WI38 (cell line): ENCODE data around the gene PRCP.
"Not testable (repeated sequence)": the region's sequence is repeated elsewhere in the genome, so short reads cannot be mapped to it uniquely, and the experiment has no call there.

Experiments used
- H3K4me3 ChIP-seq: 2 replicates; pipeline ENCODE4 v1.5.1; 2011; ENCODE audit warnings: low read depth, mild to moderate bottlenecking, control low read depth, low read length
- TF ChIP-seq, protein P1 (sequence below): IDR thresholded peaks from 2 replicates; pipeline ENCODE4 v1.5.1; 2012; ENCODE audit warnings: low read depth, mild to moderate bottlenecking, control low read depth, low read length

The PRCP gene

DNA sequence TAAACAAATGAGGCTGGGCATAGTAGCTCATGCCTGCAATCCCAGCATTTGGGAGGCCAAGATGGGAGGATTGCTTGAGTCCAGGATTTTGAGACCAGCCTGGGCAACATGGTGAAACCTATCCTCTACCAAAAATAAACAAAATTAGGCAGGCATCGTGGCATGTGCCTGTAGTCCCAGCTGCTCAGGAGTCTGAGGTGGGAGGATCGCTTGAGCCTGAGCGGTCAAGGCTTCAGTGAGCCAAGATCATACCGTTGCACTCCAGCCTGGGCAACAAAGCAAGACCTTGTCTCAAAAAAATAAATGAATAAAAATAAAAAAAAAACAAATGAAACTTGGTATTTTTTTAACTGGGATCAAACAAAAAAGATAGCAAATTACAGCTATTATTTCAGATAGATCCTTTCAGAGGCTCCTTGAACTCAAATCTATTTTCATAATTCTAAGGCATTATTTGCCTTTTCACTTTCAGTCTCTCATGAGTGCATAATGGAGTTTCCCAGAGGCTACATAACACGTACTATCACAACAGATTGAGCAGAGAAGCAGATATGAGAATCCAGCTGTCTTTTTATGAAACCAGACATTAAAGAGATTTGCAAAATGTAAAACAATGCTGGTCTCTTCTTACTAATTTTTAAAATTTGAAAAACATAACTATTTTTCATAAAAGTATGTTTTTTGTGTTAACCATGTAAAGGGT lies 24.4 kb upstream of the PRCP start:
- H3K4me3 ChIP-seq: no peak overlapping the region
- TF ChIP-seq, protein P1, sequence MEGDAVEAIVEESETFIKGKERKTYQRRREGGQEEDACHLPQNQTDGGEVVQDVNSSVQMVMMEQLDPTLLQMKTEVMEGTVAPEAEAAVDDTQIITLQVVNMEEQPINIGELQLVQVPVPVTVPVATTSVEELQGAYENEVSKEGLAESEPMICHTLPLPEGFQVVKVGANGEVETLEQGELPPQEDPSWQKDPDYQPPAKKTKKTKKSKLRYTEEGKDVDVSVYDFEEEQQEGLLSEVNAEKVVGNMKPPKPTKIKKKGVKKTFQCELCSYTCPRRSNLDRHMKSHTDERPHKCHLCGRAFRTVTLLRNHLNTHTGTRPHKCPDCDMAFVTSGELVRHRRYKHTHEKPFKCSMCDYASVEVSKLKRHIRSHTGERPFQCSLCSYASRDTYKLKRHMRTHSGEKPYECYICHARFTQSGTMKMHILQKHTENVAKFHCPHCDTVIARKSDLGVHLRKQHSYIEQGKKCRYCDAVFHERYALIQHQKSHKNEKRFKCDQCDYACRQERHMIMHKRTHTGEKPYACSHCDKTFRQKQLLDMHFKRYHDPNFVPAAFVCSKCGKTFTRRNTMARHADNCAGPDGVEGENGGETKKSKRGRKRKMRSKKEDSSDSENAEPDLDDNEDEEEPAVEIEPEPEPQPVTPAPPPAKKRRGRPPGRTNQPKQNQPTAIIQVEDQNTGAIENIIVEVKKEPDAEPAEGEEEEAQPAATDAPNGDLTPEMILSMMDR: no peak

DNA sequence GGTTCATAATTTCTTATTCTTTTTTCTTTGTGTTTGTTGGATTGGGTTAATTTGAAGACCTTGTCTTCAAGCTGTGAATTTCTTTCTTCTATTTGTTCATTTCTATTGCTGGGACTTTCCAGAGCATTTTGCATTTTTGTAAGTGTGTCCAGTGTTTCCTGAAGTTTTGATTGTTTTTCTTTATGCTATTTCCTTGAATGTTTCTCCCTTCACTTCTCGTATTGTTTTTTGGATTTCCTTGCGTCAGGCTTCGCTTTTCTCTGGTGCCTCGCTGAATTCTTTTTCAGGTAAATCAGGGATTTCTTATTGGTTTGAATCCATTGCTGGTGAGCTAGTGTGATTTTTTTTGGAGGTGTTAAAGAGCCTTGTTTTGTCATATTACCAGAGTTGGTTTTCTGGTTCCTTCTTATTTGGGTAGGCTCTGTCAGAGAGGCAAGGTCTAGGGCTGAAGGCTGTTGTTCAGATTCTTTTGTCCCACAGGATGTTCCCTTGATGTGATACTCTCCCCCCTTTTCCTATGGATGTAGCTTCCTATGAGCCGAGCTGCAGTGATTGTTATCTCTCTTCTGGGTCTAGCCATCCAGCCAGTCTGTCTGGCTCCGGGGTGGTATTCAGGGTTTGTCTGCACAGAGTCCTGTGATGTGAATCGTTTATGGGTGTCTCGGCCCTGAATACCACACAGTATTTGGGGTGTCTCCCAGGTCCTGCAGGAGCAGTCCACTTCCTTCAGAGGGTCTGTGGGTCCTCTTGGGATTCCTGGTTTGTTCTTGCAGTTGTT lies 22.4 kb upstream of the PRCP start:
- not testable (repeated sequence) for H3K4me3 ChIP-seq

DNA sequence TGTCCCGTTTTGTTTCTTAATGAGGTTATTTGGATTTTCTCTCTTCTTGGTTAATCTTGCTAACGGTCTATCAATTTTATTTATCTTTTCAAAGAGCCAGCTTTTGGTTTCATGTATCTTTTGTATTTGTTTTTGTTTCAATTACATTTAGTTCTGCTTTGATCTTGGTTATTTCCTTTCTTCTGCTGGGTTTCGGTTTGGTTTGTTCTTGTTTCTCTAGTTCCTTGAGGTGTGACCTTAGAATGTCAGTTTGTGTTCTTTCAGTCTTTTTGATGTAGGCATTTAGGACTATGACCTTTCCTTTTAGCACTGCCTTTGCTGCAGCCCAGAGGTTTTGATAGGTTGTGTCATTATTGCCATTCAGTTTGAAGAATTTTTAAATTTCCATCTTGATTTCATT lies 20.0 kb upstream of the PRCP start:
- not testable (repeated sequence) for H3K4me3 ChIP-seq

DNA sequence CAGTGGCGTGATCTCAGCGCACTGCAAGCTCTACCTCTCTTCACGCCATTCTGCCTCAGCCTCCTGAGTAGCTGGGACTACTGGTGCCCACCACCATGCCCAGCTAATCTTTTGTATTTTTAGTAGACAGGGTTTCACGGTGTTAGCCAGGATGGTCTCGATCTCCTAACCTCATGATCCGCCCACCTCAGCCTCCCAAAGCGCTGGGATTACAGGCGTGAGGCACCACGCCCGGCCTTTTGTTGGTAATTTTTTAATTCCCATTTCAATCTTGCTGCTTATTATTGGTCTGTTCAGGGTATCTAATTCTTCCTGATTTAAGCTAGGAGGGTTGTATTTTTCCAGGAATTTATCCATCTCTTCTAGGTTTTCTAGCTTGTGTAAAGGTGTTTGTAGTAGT lies 19.6 kb upstream of the PRCP start:
- H3K4me3 ChIP-seq: not testable (repeated sequence)

DNA sequence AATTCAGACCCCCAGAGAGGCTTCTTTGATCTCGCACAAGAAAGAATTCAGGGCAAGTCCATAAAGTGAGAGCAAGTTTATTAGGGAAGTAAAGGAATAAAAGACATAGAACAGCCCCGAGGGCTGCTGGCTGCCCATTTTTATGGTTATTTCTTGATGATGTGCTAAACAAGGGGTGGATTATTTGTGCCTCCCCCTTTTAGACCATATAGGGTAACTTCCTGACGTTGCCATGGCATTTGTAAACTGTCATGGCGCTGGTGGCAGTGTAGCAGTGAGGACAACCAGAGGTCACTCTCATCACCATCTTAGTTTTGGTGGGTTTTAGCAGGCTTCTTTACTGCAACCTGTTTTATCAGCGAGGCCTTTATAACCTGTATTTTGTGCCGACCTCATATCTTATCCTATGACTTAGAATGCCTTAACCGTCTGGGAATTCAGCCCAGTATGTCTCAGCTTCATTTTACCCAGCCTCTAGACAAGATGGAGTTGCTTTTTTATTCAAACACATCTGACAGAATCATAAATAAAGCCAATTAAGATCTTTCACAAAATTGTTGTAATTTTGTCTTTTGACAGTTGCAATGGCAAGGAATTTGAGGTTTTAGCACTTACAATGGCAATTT lies 8.9 kb upstream of the PRCP start:
- no peak overlapping the region for H3K4me3 ChIP-seq
- TF ChIP-seq, protein P1: no peak

DNA sequence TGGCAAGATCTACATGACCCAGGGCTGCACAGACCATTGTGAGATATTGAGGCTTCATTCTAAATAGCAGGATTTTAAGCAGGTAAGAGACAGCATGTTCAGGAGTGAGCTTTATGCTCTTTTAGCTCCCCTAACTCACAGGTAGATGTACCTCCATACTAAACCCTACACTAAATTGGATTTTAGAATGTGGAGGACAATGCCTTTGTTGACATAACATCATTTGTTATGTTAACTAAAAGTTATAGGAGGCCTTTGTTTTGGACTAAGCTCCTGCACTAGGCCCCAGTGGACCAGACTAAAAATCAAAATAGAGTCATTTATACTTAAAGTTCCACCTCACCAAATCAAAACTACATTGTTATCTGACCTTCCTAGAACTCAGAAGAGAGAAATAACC lies 8.1 kb upstream of the PRCP start:
- TF ChIP-seq, protein P1: no peak
- H3K4me3 ChIP-seq: no peak overlapping the region

DNA sequence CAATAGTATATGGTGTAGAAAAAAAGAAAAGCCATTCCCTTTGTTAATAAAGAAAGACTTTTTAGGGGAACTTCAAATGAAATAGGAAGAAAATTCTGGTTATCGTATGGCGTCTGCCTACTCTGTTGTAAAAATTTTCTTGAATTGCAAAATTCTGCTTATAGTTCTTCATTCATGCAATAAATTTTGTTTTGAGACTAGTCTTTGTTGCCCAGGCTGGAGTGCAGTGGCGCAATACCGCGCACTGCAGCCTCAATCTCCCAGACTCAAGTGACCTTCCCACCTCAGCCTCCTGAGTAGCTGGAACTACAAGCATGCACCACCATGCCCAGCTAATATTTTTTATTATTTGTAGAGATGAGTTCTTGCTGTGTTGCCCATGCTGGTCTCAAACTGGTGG lies 7.1 kb upstream of the PRCP start:
- TF ChIP-seq, protein P1: no peak
- H3K4me3 ChIP-seq: no peak overlapping the region

DNA sequence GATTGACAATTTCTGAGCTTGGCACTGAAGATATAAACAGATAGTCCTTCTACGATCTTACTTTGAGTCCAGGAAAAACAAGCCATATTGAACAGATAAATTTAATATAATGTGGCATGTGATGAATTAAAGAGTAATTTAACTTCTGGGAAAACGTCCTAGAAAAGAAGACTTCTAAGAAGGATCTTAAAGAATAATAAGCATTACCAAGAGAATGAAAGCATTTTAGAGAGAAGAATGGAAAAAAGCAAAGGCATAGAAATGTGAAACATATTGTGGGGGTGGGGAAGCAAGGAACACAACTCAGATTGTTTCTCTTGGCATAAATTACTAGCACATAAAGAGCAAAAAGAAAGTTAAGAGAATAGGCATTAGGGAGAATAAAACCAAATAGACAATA lies 6.7 kb upstream of the PRCP start:
- no peak overlapping the region for H3K4me3 ChIP-seq
- TF ChIP-seq, protein P1: no peak
